ENCODE measurements around the gene WDR89.

- no peak for TF ChIP-seq CTCF (IDR thresholded peaks at IDR 0.05)
- no peak for TF ChIP-seq POLR2A (IDR thresholded peaks at IDR 0.05)
- TF ChIP-seq POLR2AphosphoS5 (IDR thresholded peaks at IDR 0.05): no peak
- no peak for TF ChIP-seq EP300 (IDR thresholded peaks at IDR 0.05)
Observed at GRCh38 chr14:63624203-63624602, 17.5 kb downstream of the WDR89 start.
